Measurements from ENCODE around the gene TOPBP1.
A peak's percentile ranks its signal among the peaks of the same experiment; 100 is the strongest.

TOPBP1 gene

GRCh38 chr3:133599280-133599679 lies 62.5 kb downstream of the TOPBP1 start:
- TF ChIP-seq POLR2A (IDR thresholded peaks at IDR 0.05; ENCODE audit: low read depth, low read length) (no peak), POLR2AphosphoS5 (IDR thresholded peaks at IDR 0.05; ENCODE audit: low read depth, low read length) (no peak), TAF1 (IDR thresholded peaks at IDR 0.05; ENCODE audit: borderline replicate concordance, low read depth, low read length) (no peak)
- DNase-seq (ENCODE audit: insufficient read length) (no peak), FAIRE-seq (no peak)

- FAIRE-seq: no peak
- TF ChIP-seq POLR2AphosphoS5 (IDR thresholded peaks at IDR 0.05; ENCODE audit: low read depth, low read length) (no peak), TAF1 (IDR thresholded peaks at IDR 0.05; ENCODE audit: borderline replicate concordance, low read depth, low read length) (no peak), POLR2A (IDR thresholded peaks at IDR 0.05; ENCODE audit: low read depth, low read length) (no peak)
- DNase-seq (ENCODE audit: insufficient read length): no peak
Observed at GRCh38 chr3:133598405-133598804, 63.3 kb downstream of the TOPBP1 start.

GRCh38 chr3:133595341-133595740 lies 66.4 kb downstream of the TOPBP1 start:
- FAIRE-seq (no peak), DNase-seq (ENCODE audit: insufficient read length) (no peak)
- TF ChIP-seq POLR2AphosphoS5 (IDR thresholded peaks at IDR 0.05; ENCODE audit: low read depth, low read length): no peak
- TF ChIP-seq POLR2A (IDR thresholded peaks at IDR 0.05; ENCODE audit: low read depth, low read length): no peak
- no peak for TF ChIP-seq TAF1 (IDR thresholded peaks at IDR 0.05; ENCODE audit: borderline replicate concordance, low read depth, low read length)

- FAIRE-seq (no peak), DNase-seq (ENCODE audit: insufficient read length) (no peak)
- no peak for TF ChIP-seq TAF1 (IDR thresholded peaks at IDR 0.05; ENCODE audit: borderline replicate concordance, low read depth, low read length)
- TF ChIP-seq POLR2A (IDR thresholded peaks at IDR 0.05; ENCODE audit: low read depth, low read length): no peak
- TF ChIP-seq POLR2AphosphoS5 (IDR thresholded peaks at IDR 0.05; ENCODE audit: low read depth, low read length): no peak
Observed at GRCh38 chr3:133593243-133593642, 68.5 kb downstream of the TOPBP1 start.

- DNase-seq (ENCODE audit: insufficient read length): no peak
- no peak for TF ChIP-seq TAF1 (IDR thresholded peaks at IDR 0.05; ENCODE audit: borderline replicate concordance, low read depth, low read length)
- no peak for TF ChIP-seq POLR2A (IDR thresholded peaks at IDR 0.05; ENCODE audit: low read depth, low read length)
- no peak for TF ChIP-seq POLR2AphosphoS5 (IDR thresholded peaks at IDR 0.05; ENCODE audit: low read depth, low read length)
- FAIRE-seq: no peak
Observed at GRCh38 chr3:133592843-133593242, 68.9 kb downstream of the TOPBP1 start.

- TF ChIP-seq TAF1 (IDR thresholded peaks at IDR 0.05; ENCODE audit: borderline replicate concordance, low read depth, low read length): no peak
- no peak for TF ChIP-seq POLR2A (IDR thresholded peaks at IDR 0.05; ENCODE audit: low read depth, low read length)
- no peak for TF ChIP-seq POLR2AphosphoS5 (IDR thresholded peaks at IDR 0.05; ENCODE audit: low read depth, low read length)
- no peak for FAIRE-seq
- no peak for DNase-seq (ENCODE audit: insufficient read length)
Observed at GRCh38 chr3:133591271-133591742, 70.4 kb downstream of the TOPBP1 start.

- TF ChIP-seq POLR2AphosphoS5 (IDR thresholded peaks at IDR 0.05; ENCODE audit: low read depth, low read length) (no peak; the same call in 1 of the 2 replicates), POLR2A (IDR thresholded peaks at IDR 0.05; ENCODE audit: low read depth, low read length) (no peak), TAF1 (IDR thresholded peaks at IDR 0.05; ENCODE audit: borderline replicate concordance, low read depth, low read length) (no peak)
- DNase-seq (ENCODE audit: insufficient read length): no peak
- no peak for FAIRE-seq
Observed at GRCh38 chr3:133589503-133589902, 72.2 kb downstream of the TOPBP1 start.

- TF ChIP-seq TAF1 (IDR thresholded peaks at IDR 0.05; ENCODE audit: borderline replicate concordance, low read depth, low read length): no peak
- peak; percentile 58 for TF ChIP-seq POLR2A (IDR thresholded peaks at IDR 0.05; ENCODE audit: low read depth, low read length)
- 0 out of 2 replicates have a peak, but pooled peaks have one; percentile 54 for TF ChIP-seq POLR2AphosphoS5 (IDR thresholded peaks at IDR 0.05; ENCODE audit: low read depth, low read length)
- FAIRE-seq (no peak), DNase-seq (ENCODE audit: insufficient read length) (no peak)
Observed at GRCh38 chr3:133588784-133589465, 72.8 kb downstream of the TOPBP1 start.

GRCh38 chr3:133588035-133588434 lies 73.7 kb downstream of the TOPBP1 start:
- DNase-seq (ENCODE audit: insufficient read length) (no peak), FAIRE-seq (peak; percentile 56)
- no peak; the same call in 1 of the 2 replicates for TF ChIP-seq POLR2AphosphoS5 (IDR thresholded peaks at IDR 0.05; ENCODE audit: low read depth, low read length)
- no peak for TF ChIP-seq POLR2A (IDR thresholded peaks at IDR 0.05; ENCODE audit: low read depth, low read length)
- no peak for TF ChIP-seq TAF1 (IDR thresholded peaks at IDR 0.05; ENCODE audit: borderline replicate concordance, low read depth, low read length)

GRCh38 chr3:133583396-133583795 lies 78.3 kb downstream of the TOPBP1 start:
- TF ChIP-seq TAF1 (IDR thresholded peaks at IDR 0.05; ENCODE audit: borderline replicate concordance, low read depth, low read length): no peak
- TF ChIP-seq POLR2AphosphoS5 (IDR thresholded peaks at IDR 0.05; ENCODE audit: low read depth, low read length): 0 out of 2 replicates have a peak, but pooled peaks have one; percentile 28
- peak; percentile 31; the same call in 1 of the 2 replicates for TF ChIP-seq POLR2A (IDR thresholded peaks at IDR 0.05; ENCODE audit: low read depth, low read length)
- DNase-seq (ENCODE audit: insufficient read length): no peak
- FAIRE-seq: no peak

GRCh38 chr3:133578548-133579191 lies 83.1 kb downstream of the TOPBP1 start:
- FAIRE-seq (no peak), DNase-seq (ENCODE audit: insufficient read length) (no peak)
- TF ChIP-seq POLR2A (IDR thresholded peaks at IDR 0.05; ENCODE audit: low read depth, low read length): no peak; the same call in 1 of the 2 replicates
- no peak for TF ChIP-seq TAF1 (IDR thresholded peaks at IDR 0.05; ENCODE audit: borderline replicate concordance, low read depth, low read length)
- no peak for TF ChIP-seq POLR2AphosphoS5 (IDR thresholded peaks at IDR 0.05; ENCODE audit: low read depth, low read length)
